Hindlimb muscle (tissue), 1 donor: ENCODE results near the gene NELL1. TPM values are rescaled to one million over a fixed set of nuclear protein-coding genes. Genes with fewer than 3 reads are reported as not detected.

Experiments used
- DNase-seq: peaks from one replicate; pipeline ENCODE4 v3.0.0-alpha.2; 2013
- polyA plus RNA-seq: library from polyadenylated mRNA; unstranded; fragments of 120-200 nt; gene quantifications from one replicate; pipeline ENCODE4 v1.2.1, GENCODE V29; 2013; ENCODE audit not compliant: insufficient read length

The NELL1 gene
- polyA plus RNA-seq, 1 donor = 3.2 TPM

DNA sequence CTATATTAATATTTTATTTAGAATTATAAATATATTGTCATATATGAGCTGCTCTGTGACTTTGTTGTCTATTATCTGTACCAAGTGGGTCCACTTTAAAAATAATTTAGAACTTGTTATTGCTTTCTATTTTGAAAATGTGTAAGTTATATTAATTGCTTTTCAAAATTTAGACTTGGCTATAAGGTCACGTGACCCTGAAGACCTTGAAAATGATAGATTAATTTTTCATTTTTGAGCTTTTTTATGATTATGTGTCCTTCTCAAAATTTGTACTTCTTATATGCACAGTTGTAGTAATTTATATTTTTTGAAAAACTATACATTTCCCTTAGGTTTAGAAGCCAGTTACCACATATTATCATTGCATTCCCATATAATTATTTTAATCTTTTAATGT, 826.5 kb downstream of the NELL1 start:
- DNase-seq = no peak

- DNase-seq = no peak
Measured at GRCh38 chr11:21501245-21501644, 831.9 kb downstream of the NELL1 start.

- DNase-seq = no peak
Measured at GRCh38 chr11:21505070-21505469, 835.7 kb downstream of the NELL1 start.

GRCh38 chr11:21511835-21512440, 842.6 kb downstream of the NELL1 start:
- DNase-seq = no peak

- DNase-seq = no peak
Measured at GRCh38 chr11:21514316-21514715, 844.9 kb downstream of the NELL1 start.

DNA sequence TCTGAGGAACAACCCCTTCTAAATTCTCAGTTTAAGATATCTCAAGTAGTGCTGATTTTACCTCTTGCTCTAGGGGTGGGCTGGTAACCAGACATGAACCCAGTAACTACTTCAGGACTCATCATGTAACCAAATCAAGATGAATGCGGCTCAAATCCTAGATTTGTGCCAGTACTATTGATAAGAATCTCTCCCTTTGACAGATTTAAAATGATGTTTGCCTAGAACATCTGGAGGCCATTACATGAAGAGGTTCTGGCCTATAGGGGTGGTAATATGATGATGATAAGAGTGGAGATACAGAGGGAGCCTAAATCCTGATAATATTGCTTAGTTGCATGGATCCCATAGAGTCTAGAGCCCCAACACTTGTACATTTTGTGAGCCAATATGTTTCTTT, 850.9 kb downstream of the NELL1 start:
- DNase-seq = no peak

- no peak for DNase-seq
Measured at GRCh38 chr11:21529187-21529586, 859.8 kb downstream of the NELL1 start.

GRCh38 chr11:21534288-21534687, 864.9 kb downstream of the NELL1 start:
- no peak for DNase-seq

GRCh38 chr11:21537980-21538379, 868.6 kb downstream of the NELL1 start:
- no peak for DNase-seq

GRCh38 chr11:21541187-21541751, 871.9 kb downstream of the NELL1 start:
- no peak for DNase-seq

DNA sequence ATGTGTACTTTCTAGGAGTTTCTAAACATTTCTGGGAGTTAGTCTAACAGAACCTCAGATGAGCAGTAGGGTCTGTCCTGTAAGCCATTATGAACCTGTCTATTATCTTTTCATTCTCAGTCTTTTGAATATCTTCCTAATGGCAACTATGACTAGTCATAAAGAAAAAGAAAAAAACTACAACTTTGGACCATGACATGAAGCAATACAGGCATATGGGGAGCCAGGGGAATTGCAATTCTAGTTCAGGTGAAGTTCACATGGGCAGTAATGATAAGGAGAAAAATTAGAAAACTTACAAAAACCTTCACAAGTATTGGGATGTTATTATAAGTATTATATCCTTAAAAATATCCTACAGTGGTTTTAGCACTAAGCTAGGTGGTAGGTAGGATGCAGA, 874.5 kb downstream of the NELL1 start:
- DNase-seq = no peak

GRCh38 chr11:21545699-21546098, 876.3 kb downstream of the NELL1 start:
- DNase-seq = no peak

GRCh38 chr11:21546703-21547102, 877.3 kb downstream of the NELL1 start:
- DNase-seq = no peak

DNA sequence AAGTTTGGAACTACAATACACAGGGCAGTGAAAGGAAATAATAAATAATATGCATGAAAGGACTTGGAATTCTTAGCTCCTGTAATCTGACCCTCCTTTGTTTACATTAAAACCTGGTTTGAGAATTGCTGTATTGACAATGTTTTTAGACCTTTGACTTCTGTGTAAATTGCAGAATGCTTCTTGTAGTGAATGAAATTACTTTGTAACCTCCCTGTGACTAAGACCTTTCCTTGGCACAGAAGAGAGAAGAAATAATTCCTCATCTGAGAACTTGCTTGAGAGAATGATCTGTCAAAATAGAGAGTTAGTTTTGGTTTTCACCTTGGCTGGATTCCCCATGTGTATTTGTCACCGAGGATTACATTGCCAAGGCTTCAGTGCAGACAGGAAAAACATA, 883.5 kb downstream of the NELL1 start:
- DNase-seq = no peak

GRCh38 chr11:21553795-21554194, 884.4 kb downstream of the NELL1 start:
- no peak for DNase-seq

DNA sequence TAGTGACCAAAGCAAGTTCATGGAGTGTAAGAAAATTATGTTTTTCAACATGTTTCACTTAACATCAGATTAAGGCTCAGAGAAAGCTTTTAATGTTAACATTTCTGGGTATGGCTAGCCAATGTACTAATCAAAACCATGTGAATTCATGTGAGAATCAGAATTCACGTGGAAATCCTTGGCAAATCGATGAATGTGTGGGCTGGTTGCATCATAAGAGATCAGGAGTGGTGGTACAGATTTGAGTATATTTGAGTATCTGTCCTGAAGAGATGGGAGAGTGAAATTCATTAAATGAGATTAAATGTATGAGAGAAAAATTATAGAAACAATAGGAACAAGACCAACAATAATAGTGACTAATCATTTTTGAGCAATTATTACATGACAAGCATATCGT, 884.9 kb downstream of the NELL1 start:
- no peak for DNase-seq

GRCh38 chr11:21556926-21557325, 887.5 kb downstream of the NELL1 start:
- peak; percentile 19 for DNase-seq

- no peak for DNase-seq
Measured at GRCh38 chr11:21560466-21560975, 891.1 kb downstream of the NELL1 start.

DNA sequence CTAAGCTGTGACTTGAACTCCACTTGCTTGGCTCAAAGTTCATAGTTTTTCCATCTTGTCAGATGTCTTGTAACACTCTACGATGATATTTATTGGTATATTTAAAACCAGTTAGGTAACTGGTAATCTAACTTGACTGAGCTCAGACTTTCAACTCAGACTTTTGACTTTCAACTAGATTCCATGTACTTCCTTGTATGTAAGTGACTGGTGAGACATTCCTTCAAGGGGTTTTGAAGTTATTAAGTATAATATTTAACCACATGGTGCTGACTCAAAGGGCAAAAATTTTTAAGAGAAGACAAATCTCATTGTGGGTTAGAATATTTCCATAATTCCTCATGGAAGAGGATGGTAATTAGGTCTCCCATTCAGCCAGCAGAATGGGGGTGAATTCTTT, 892.2 kb downstream of the NELL1 start:
- DNase-seq = no peak

GRCh38 chr11:21564095-21564494, 894.7 kb downstream of the NELL1 start:
- no peak for DNase-seq

GRCh38 chr11:21564833-21565682, 895.7 kb downstream of the NELL1 start:
- no peak for DNase-seq

DNA sequence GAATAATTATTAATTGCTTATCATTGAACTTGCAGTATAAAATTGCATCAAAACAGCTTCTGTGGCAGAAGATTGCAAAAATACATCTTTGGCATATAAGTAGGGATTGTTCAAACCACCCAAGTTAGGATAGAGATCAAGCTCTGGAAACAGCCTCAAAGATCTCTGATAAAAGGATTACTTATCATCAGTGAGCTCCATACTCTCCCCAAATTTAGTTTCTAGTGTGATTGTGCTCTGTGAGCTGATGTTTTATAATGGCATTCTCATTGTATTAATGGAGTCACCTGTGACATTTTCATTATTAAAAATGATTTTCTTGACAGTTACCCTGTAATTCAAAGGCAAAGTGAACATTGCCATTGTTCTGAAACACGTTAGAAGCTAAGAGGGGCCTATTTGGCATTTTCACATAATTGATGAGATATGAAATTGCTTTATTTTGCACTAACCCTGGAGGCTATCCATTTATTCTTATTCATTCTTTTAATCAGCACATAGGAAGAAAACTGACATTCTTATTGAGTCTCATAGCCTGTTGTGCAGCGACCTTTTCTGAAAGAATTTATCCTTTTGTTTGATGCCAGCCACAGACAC, 897.2 kb downstream of the NELL1 start:
- no peak for DNase-seq

DNA sequence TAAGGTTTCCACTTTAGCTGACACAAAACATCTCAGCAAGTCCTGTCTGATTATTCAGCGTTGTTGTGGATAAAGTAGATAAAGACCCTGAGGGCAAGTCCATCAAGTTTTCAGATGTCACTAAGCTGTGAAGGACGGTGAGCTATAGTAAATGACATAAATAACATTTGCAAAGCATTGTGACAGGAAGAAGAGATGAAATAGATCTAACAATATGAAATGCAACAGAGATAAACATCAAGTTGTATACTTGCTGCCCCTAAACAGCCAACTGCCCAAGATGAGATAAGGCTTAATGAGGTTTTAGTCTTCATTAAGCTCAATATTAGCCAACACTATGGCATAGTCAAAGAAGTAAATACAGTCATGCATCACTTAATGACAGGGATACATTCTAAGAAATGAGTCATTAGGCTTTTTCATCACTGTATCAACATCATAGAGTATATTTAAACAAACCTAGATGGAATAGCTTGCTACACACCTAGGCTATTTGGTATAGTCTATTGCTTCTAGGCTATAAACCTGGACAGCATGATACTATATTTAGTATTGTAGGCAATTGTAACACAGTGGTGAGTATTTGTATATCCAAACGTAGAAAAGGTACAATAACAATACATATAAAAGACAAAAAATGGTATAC, 898.4 kb downstream of the NELL1 start:
- DNase-seq = no peak
